DOHH2 (cell line): ENCODE measurements around the gene SMARCD1.

Experiments used
- H3F3A ChIP-seq: fragments of 200-600 bp; sonication (generic), shearing (Covaris generic); 2 replicates; pipeline ENCODE4 v1.6.0; 2016; ENCODE audit warnings: antibody characterized with exemption, mild to moderate bottlenecking; ENCODE audit not compliant: control insufficient read depth, insufficient read depth
- H3K27ac ChIP-seq: fragments of 200-600 bp; sonication (generic); 2 replicates; pipeline ENCODE4 v1.5.1; 2014; ENCODE audit warnings: low read depth, mild to moderate bottlenecking, low read length, moderate library complexity
- H3K27me3 ChIP-seq: fragments of 200-600 bp; sonication (generic); 2 replicates; pipeline ENCODE4 v1.6.1; 2014; ENCODE audit warnings: mild to moderate bottlenecking, low read length, mixed read lengths; ENCODE audit not compliant: control insufficient read depth
- H3K36me3 ChIP-seq: fragments of 200-600 bp; sonication (generic); 2 replicates; pipeline ENCODE4 v1.6.1; 2014; ENCODE audit warnings: mild to moderate bottlenecking, low read length, moderate library complexity, mixed read lengths; ENCODE audit not compliant: control insufficient read depth
- H3K4me1 ChIP-seq: fragments of 200-600 bp; sonication (generic); 2 replicates; pipeline ENCODE4 v1.6.1; 2014; ENCODE audit warnings: mild to moderate bottlenecking, low read length, mixed read lengths; ENCODE audit not compliant: control insufficient read depth
- H3K4me2 ChIP-seq: fragments of 200-600 bp; sonication (generic); 2 replicates; pipeline ENCODE4 v1.6.0; 2014; ENCODE audit warnings: mild to moderate bottlenecking, low read length, moderate library complexity
- H3K4me3 ChIP-seq: fragments of 200-600 bp; sonication (generic); 2 replicates; pipeline ENCODE4 v1.5.1; 2014; ENCODE audit warnings: mild to moderate bottlenecking, low read length, mixed read lengths
- H3K79me2 ChIP-seq: fragments of 200-600 bp; sonication (generic); 2 replicates; pipeline ENCODE4 v1.6.1; 2014; ENCODE audit warnings: mild to moderate bottlenecking, low read length, mixed read lengths; ENCODE audit not compliant: control insufficient read depth
- H3K9me2 ChIP-seq: fragments of 200-600 bp; sonication (generic); replicated peaks from 2 replicates; pipeline ENCODE4 v1.6.1; 2014; ENCODE audit warnings: mild to moderate bottlenecking, low read length, mixed read lengths; ENCODE audit not compliant: control insufficient read depth
- H3K9me3 ChIP-seq: fragments of 200-600 bp; sonication (generic); 2 replicates; pipeline ENCODE4 v1.6.1; 2014; ENCODE audit warnings: antibody characterized with exemption, low read length, mixed read lengths; ENCODE audit not compliant: control insufficient read depth, insufficient read depth
- H4K20me1 ChIP-seq: fragments of 200-600 bp; sonication (generic); 2 replicates; pipeline ENCODE4 v1.6.0; 2014; ENCODE audit warnings: low read depth, mild to moderate bottlenecking, antibody characterized with exemption, low read length, moderate library complexity; ENCODE audit not compliant: control insufficient read depth, insufficient read depth
- EZH2phosphoT487 ChIP-seq: fragments of 200-600 bp; sonication (generic); IDR thresholded peaks from 2 replicates; pipeline ENCODE4 v1.6.1; 2017; ENCODE audit warnings: borderline replicate concordance, mild to moderate bottlenecking, antibody characterized with exemption, low read length, moderate library complexity, mixed read lengths
- TF ChIP-seq, protein P1 (sequence below): fragments of 200-600 bp; sonication (generic); IDR thresholded peaks from one replicate; pipeline ENCODE4 v1.5.1; 2014; ENCODE audit warnings: antibody characterized with exemption, mild to moderate bottlenecking, low read depth, low read length; ENCODE audit not compliant: poor library complexity, severe bottlenecking

The SMARCD1 gene

DNA sequence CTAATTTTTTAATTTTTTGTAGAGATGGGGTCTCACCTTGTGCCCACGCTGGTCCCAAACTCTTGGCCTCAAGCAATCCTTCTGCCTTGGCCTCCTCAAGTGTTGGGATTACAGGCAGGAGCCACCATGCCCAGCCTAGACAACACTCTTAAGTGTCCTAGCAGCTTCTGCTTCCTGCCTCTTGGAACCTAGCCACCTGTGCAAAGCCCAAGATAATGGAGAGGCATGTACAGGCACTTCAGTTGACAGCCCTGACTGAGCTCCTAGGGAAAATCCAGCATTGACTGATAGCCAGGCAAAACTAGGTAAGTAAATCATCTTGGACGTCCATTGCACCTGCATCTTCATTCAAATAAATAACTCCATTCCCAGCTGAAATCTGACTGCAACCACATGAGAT is 42.4 kb downstream of the SMARCD1 start:
- no peaks in the 10 kb centered on the region for H3K27me3 ChIP-seq
- H3F3A ChIP-seq: no peaks in the 10 kb centered on the region
- 0 out of 2 replicates have a peak, but pooled peaks cover 3% of the 10 kb centered on the region for H4K20me1 ChIP-seq
- H3K79me2 ChIP-seq: no peaks in the 10 kb centered on the region
- H3K27ac ChIP-seq: no peak overlapping the region
- no peaks in the 10 kb centered on the region; the same call in 1 of the 2 replicates for H3K4me1 ChIP-seq
- TF ChIP-seq, protein P1, sequence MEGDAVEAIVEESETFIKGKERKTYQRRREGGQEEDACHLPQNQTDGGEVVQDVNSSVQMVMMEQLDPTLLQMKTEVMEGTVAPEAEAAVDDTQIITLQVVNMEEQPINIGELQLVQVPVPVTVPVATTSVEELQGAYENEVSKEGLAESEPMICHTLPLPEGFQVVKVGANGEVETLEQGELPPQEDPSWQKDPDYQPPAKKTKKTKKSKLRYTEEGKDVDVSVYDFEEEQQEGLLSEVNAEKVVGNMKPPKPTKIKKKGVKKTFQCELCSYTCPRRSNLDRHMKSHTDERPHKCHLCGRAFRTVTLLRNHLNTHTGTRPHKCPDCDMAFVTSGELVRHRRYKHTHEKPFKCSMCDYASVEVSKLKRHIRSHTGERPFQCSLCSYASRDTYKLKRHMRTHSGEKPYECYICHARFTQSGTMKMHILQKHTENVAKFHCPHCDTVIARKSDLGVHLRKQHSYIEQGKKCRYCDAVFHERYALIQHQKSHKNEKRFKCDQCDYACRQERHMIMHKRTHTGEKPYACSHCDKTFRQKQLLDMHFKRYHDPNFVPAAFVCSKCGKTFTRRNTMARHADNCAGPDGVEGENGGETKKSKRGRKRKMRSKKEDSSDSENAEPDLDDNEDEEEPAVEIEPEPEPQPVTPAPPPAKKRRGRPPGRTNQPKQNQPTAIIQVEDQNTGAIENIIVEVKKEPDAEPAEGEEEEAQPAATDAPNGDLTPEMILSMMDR: no peak
- no peak for TF ChIP-seq EZH2phosphoT487
- H3K4me3 ChIP-seq: no peak overlapping the region
- H3K36me3 ChIP-seq: peaks cover 55% of the 10 kb centered on the region
- no peaks in the 10 kb centered on the region for H3K9me3 ChIP-seq
- no peak overlapping the region for H3K4me2 ChIP-seq
- no peaks in the 10 kb centered on the region for H3K9me2 ChIP-seq

DNA sequence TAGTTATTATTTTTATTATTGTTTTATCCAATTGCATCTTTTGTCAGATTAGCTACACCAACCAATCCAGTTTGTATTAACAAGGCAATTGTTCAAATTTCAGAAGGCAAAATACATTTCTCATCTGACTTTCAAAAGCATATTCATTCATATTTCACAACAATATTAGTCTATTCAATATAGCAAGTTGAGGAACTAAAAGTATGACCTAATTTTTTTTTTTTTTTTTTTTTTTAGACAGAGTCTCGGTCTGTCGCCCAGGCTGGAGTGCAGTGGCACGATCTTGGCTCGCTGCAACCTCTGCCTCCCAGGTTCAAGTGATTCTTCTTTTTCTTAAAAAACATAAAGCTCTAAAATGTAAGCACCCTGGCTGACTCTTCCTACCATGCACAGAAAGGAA is 44.1 kb downstream of the SMARCD1 start:
- Histone ChIP-seq H3K27ac (no peak overlapping the region), H3K9me3 (no peaks in the 10 kb centered on the region), H3K9me2 (no peaks in the 10 kb centered on the region), H3K4me1 (no peaks in the 10 kb centered on the region; the same call in 1 of the 2 replicates), H3K36me3 (peaks cover 56% of the 10 kb centered on the region), H3K79me2 (no peaks in the 10 kb centered on the region), H3K4me2 (no peak overlapping the region), H3K27me3 (no peaks in the 10 kb centered on the region), H3K4me3 (no peak overlapping the region), H3F3A (no peaks in the 10 kb centered on the region), H4K20me1 (0 out of 2 replicates have a peak, but pooled peaks cover 3% of the 10 kb centered on the region)
- TF ChIP-seq, protein P1: no peak
- no peak for TF ChIP-seq EZH2phosphoT487

DNA sequence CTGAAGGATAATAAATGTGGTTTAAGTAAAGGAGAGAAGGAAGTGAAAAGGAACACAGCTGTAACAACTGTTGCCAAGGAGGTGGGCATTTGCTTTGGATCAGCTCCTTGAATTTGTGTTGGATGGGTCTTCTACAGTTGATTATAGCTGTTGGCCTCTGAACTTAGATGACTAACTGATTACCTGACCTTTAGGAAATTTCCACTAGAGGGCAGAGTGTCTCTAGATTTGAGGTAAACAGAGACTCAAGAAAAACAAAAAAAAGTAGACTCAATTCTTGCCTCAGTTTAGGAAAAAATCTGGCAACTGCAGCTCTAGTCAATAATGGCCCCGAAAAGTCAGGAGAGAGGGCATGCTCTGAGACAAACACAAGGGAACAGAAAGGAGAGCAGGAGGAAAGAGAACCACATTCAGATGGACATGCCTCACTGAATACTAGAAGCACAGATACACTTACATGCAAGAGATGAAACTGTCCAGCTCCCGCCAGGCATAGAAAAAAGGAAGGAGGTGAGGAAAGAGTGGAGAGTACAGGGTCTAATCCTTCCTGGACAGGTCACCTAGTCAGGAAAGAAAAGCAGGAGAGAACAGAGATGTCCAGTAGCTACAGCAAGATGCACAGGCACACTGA is 47.5 kb downstream of the SMARCD1 start:
- Histone ChIP-seq H3F3A (no peaks in the 10 kb centered on the region), H3K9me3 (no peaks in the 10 kb centered on the region), H3K4me1 (no peaks in the 10 kb centered on the region; the same call in 1 of the 2 replicates), H3K9me2 (no peaks in the 10 kb centered on the region), H4K20me1 (0 out of 2 replicates have a peak, but pooled peaks cover 3% of the 10 kb centered on the region), H3K4me3 (no peak overlapping the region), H3K27ac (no peak overlapping the region), H3K4me2 (no peak overlapping the region), H3K27me3 (no peaks in the 10 kb centered on the region), H3K79me2 (no peaks in the 10 kb centered on the region), H3K36me3 (peaks cover 58% of the 10 kb centered on the region)
- TF ChIP-seq, protein P1: peak; percentile 84
- no peak for TF ChIP-seq EZH2phosphoT487
